RWPE2 (cell line): Measurements from ENCODE around the gene SORCS3.
A peak's percentile ranks its signal among the peaks of the same experiment; 100 is the strongest.

Source experiments
- ATAC-seq: fragments of 200-7000 bp; cut with Tn5 transposase; 3 replicates; pipeline ENCODE4 v1.9.1; 2021; ENCODE audit warnings: low read depth
- DNase-seq: peaks from one replicate; pipeline ENCODE4 v3.0.0-alpha.2; 2020; ENCODE audit warnings: low spot score
- H3K27ac ChIP-seq: fragments of 450-650 bp; 2 replicates; pipeline ENCODE4 v1.5.1; 2017; ENCODE audit warnings: mild to moderate bottlenecking; ENCODE audit not compliant: poor library complexity, severe bottlenecking
- H3K27me3 ChIP-seq: fragments of 250-450 bp; sonication (Bioruptor Pico); 2 replicates; pipeline ENCODE4 v1.5.1; 2021; ENCODE audit warnings: mild to moderate bottlenecking, moderate library complexity; ENCODE audit not compliant: insufficient read depth, poor library complexity, severe bottlenecking
- H3K36me3 ChIP-seq: fragments of 250-450 bp; sonication (Bioruptor Pico); 2 replicates; pipeline ENCODE4 v1.5.1; 2020; ENCODE audit warnings: low read depth, mild to moderate bottlenecking, moderate library complexity
- H3K4me1 ChIP-seq: fragments of 250-450 bp; sonication (Bioruptor Pico); 2 replicates; pipeline ENCODE4 v1.5.1; 2021; ENCODE audit warnings: mild to moderate bottlenecking, moderate library complexity; ENCODE audit not compliant: insufficient read depth, poor library complexity, severe bottlenecking
- H3K4me3 ChIP-seq: fragments of 250-450 bp; sonication (Bioruptor Pico); 2 replicates; pipeline ENCODE4 v1.5.1; 2021; ENCODE audit warnings: mild to moderate bottlenecking, moderate library complexity; ENCODE audit not compliant: severe bottlenecking
- H3K9me3 ChIP-seq: fragments of 250-450 bp; sonication (Bioruptor Pico); 2 replicates; pipeline ENCODE4 v1.5.1; 2021; ENCODE audit warnings: mild to moderate bottlenecking, moderate library complexity; ENCODE audit not compliant: severe bottlenecking
- TF ChIP-seq, protein P1 (sequence below): fragments of 450-650 bp; IDR thresholded peaks from one replicate; pipeline ENCODE4 v1.5.1; 2017; ENCODE audit warnings: mild to moderate bottlenecking, moderate library complexity; ENCODE audit not compliant: poor library complexity, severe bottlenecking

Gene SORCS3

DNA sequence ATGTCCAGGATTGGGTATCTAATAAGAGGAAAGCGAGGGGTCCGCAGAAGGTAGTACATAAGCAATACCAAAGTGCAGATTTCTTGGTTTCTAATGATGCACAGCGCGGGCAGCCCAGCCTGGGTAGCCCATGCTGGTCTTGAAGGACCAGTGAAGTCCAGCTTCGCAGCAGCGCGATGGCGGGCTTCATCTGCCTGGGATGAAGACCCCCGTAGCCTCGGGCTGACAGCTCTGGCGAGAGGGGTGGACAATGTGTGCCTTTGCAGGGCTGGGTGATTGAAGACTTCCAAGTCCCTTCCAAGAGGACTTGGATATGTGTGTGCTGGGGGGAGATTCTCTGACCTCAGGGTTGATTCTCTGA lies 2.2 kb downstream of the SORCS3 start:
- no peaks in the 10 kb centered on the region for H3K36me3 ChIP-seq
- H3K4me3 ChIP-seq = no peak overlapping the region
- no peak overlapping the region for H3K27ac ChIP-seq
- DNase-seq (no peak), ATAC-seq (no peak)
- H3K9me3 ChIP-seq = no peaks in the 10 kb centered on the region
- TF ChIP-seq, protein P1, sequence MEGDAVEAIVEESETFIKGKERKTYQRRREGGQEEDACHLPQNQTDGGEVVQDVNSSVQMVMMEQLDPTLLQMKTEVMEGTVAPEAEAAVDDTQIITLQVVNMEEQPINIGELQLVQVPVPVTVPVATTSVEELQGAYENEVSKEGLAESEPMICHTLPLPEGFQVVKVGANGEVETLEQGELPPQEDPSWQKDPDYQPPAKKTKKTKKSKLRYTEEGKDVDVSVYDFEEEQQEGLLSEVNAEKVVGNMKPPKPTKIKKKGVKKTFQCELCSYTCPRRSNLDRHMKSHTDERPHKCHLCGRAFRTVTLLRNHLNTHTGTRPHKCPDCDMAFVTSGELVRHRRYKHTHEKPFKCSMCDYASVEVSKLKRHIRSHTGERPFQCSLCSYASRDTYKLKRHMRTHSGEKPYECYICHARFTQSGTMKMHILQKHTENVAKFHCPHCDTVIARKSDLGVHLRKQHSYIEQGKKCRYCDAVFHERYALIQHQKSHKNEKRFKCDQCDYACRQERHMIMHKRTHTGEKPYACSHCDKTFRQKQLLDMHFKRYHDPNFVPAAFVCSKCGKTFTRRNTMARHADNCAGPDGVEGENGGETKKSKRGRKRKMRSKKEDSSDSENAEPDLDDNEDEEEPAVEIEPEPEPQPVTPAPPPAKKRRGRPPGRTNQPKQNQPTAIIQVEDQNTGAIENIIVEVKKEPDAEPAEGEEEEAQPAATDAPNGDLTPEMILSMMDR = no peak
- H3K27me3 ChIP-seq = peaks cover 73% of the 10 kb centered on the region
- no peaks in the 10 kb centered on the region for H3K4me1 ChIP-seq

DNA sequence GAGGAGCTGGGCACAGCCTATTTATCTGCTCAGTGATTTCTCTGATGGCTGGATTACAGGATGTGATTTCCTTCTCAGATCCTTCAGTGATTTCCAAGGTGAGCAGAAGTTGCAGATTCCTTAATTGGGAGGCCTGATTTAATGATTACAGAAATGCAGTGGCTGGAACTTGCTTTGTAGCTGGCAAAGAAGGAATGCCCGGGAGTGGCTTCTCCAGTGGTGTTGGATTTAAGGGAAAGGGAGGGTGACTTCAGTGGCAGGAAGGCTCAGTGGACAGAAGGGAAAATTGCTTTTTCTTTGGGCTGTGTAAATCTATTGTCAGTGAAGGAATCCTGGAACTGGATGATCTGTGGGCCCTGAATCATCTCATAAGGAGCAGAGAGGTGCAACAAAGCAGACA lies 5.1 kb downstream of the SORCS3 start:
- H3K4me3 ChIP-seq = no peak overlapping the region
- no peak for ATAC-seq
- TF ChIP-seq, protein P1 = no peak
- no peaks in the 10 kb centered on the region for H3K4me1 ChIP-seq
- H3K36me3 ChIP-seq = no peaks in the 10 kb centered on the region
- peaks cover 49% of the 10 kb centered on the region for H3K27me3 ChIP-seq
- H3K27ac ChIP-seq = no peak overlapping the region
- no peaks in the 10 kb centered on the region for H3K9me3 ChIP-seq
- DNase-seq = no peak

DNA sequence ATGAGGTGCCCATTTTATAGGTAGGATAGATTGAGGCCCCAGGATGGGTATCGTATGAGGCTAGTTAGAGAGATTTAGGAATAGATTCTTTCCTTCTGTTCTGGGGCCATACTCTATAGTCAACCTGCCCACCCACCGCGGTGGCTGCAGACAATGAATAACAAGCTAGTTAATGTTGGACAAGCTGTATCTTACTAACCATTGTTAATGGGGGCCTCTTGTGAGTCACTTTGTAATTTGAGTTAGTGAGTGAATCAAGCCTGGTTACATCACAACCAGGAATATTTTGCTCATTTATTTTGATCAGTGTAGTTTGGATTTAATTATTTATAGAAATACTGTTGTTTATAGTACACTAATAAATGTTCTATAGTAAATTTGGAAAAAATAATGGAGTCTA lies 7.3 kb downstream of the SORCS3 start:
- ATAC-seq (no peak), DNase-seq (no peak)
- H3K4me1 ChIP-seq = no peaks in the 10 kb centered on the region
- no peak overlapping the region for H3K27ac ChIP-seq
- TF ChIP-seq, protein P1 = no peak
- peaks cover 27% of the 10 kb centered on the region for H3K27me3 ChIP-seq
- no peak overlapping the region for H3K4me3 ChIP-seq
- no peaks in the 10 kb centered on the region for H3K9me3 ChIP-seq
- H3K36me3 ChIP-seq = no peaks in the 10 kb centered on the region

DNA sequence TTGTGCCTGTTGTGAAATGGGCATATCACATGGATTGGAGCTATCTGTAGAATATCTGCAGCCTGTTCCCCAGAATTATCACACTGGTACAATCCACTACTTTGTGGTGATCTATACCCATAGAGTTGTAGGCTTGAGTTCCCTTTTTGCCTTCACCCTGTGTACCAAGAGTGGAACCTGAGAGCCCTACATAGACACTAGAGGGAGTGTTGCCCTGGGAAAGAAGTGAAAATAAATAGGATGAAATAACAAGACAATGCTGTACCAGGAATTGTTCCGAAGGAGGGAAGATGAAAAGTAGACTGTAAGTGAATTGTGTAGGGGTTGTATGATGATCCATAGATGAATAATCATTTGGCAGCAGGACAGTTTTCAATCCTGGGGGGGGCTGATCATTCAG lies 9.0 kb downstream of the SORCS3 start:
- ATAC-seq = no peak
- H3K4me1 ChIP-seq = no peaks in the 10 kb centered on the region
- no peak overlapping the region for H3K4me3 ChIP-seq
- TF ChIP-seq, protein P1 = peak; percentile 36
- H3K9me3 ChIP-seq = no peaks in the 10 kb centered on the region
- no peak overlapping the region for H3K27ac ChIP-seq
- DNase-seq = no peak
- H3K36me3 ChIP-seq = no peaks in the 10 kb centered on the region
- H3K27me3 ChIP-seq = peaks cover 13% of the 10 kb centered on the region

DNA sequence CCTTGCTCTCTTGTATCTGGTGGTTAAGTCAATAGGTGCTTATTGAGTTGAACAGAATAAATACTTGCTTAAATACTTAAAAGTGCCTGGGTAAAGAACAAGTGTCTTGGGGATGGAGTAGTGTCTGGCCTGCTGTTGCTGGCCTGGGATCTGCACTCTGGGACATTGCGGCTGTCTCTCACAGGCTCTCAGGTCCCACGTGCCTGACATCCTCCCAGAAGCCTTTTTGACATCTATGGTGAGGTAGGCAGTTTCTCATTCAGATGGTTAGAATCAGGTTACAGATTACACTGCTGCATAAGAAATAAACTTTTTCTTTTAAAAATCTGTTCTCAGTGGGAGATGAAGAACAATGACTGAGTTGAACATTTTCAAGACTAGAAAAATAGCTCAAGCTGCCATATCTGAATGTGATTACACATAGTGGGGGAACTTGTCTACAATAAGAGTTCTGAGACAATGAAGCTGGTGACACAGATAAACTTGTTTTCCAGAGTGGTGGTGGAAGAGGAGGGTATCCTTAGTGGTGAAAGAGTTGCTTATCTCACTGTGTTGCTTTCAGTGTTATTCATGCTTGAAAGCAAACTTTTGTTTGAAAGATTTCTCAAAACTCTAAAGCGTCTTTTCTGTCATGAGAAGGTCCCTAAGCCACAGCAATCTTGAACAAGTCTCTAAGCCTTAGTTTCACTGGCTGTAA lies 9.7 kb downstream of the SORCS3 start:
- Histone ChIP-seq H3K27ac (no peak overlapping the region), H3K27me3 (peaks cover 10% of the 10 kb centered on the region), H3K36me3 (no peaks in the 10 kb centered on the region), H3K4me3 (no peak overlapping the region), H3K9me3 (no peaks in the 10 kb centered on the region), H3K4me1 (no peaks in the 10 kb centered on the region)
- DNase-seq (no peak), ATAC-seq (no peak)
- TF ChIP-seq, protein P1 = no peak
